SK-N-SH (cell line): ENCODE measurements around the gene PBX2. TPM values are rescaled to one million over a fixed set of nuclear protein-coding genes. Genes with fewer than 3 reads are reported as not detected.

Experiments
- CTCF ChIA-PET: fragments of 300-600, 350-600 bp; formaldehyde crosslinking; extraction: SDS; loops from one replicate; lab custom pipeline; 2021; lab: Yijun Ruan, JAX
- POLR2A ChIA-PET: fragments of 350-600 bp; sonication (Branson Sonifier 250); formaldehyde crosslinking; extraction: SDS; loops from one replicate; lab custom pipeline; 2020; ENCODE audit warnings: antibody characterized with exemption, inconsistent platforms; lab: Yijun Ruan, JAX
- DNase-seq: peaks from one replicate; pipeline ENCODE4 v3.0.0; 2012
- H2AFZ ChIP-seq: fragments of 200-600 bp; sonication (generic); 2 replicates; pipeline ENCODE4 v1.8.1; 2016; ENCODE audit warnings: antibody characterized with exemption, mild to moderate bottlenecking, low read depth
- H3F3A ChIP-seq: fragments of 200-600 bp; sonication (generic); replicated peaks from 2 replicates; pipeline ENCODE3; 2016; ENCODE audit warnings: antibody characterized with exemption, mild to moderate bottlenecking; ENCODE audit not compliant: insufficient read depth
- H3K27ac ChIP-seq, 2 experiments: fragments of 200-500 bp in 1 of 2; fragments of 200-600 bp in 1 of 2; sonication (Bioruptor generic) in 1 of 2; sonication (generic), shearing (Covaris generic) in 1 of 2; 2 replicates each; pipeline versions ENCODE4 v1.5.1 to v1.6.1; 2014 to 2016; ENCODE audit warnings: low read depth in 2 of 2, inconsistent platforms in 1 of 2, low read length in 1 of 2, mild to moderate bottlenecking in 1 of 2, mixed read lengths in 1 of 2
- H3K27me3 ChIP-seq: fragments of 200-600 bp; sonication (generic), shearing (Covaris generic); 2 replicates; pipeline ENCODE4 v1.6.1; 2016; ENCODE audit warnings: mixed run types; ENCODE audit not compliant: insufficient read depth
- H3K36me3 ChIP-seq, 2 experiments: fragments of 200-500 bp in 1 of 2; fragments of 200-600 bp in 1 of 2; sonication (Bioruptor generic) in 1 of 2; sonication (generic) in 1 of 2; replicated peaks in 1 of 2; 2 replicates each; pipeline versions ENCODE3 to v1.5.1; 2014 to 2016; ENCODE audit warnings: low read length in 1 of 2, mild to moderate bottlenecking in 1 of 2; ENCODE audit not compliant: insufficient read depth in 2 of 2, control insufficient read depth in 1 of 2
- H3K4me1 ChIP-seq, 2 experiments: fragments of 200-500 bp in 1 of 2; fragments of 200-600 bp in 1 of 2; sonication (Bioruptor generic) in 1 of 2; sonication (generic), shearing (Covaris generic) in 1 of 2; 2 replicates each; pipeline versions ENCODE4 v1.5.1 to v1.6.1; 2014 to 2016; ENCODE audit warnings: low read depth in 1 of 2, low read length in 1 of 2, mixed run types in 1 of 2; ENCODE audit not compliant: insufficient read depth in 2 of 2, control insufficient read depth in 1 of 2
- H3K4me2 ChIP-seq: fragments of 200-600 bp; sonication (generic), shearing (Covaris generic); 2 replicates; pipeline ENCODE4 v1.6.1; 2017; ENCODE audit warnings: mixed run types
- H3K4me3 ChIP-seq, 2 experiments: fragments of 200-500 bp in 1 of 2; fragments of 200-600 bp in 1 of 2; sonication (Bioruptor generic) in 1 of 2; sonication (generic), shearing (Covaris generic) in 1 of 2; 2 replicates each; pipeline versions ENCODE4 v1.5.1 to v1.8.1; 2014 to 2016; ENCODE audit warnings: low read depth in 2 of 2, inconsistent platforms in 1 of 2, low read length in 1 of 2, mild to moderate bottlenecking in 1 of 2, mixed read lengths in 1 of 2, moderate library complexity in 1 of 2
- H3K79me2 ChIP-seq: fragments of 200-600 bp; sonication (generic); 2 replicates; pipeline ENCODE4 v1.8.1; 2017; ENCODE audit warnings: mild to moderate bottlenecking; ENCODE audit not compliant: insufficient read depth
- H3K9ac ChIP-seq: fragments of 200-600 bp; sonication (generic); 2 replicates; pipeline ENCODE4 v1.6.1; 2017; ENCODE audit warnings: mixed run types
- H3K9me2 ChIP-seq: fragments of 200-600 bp; sonication (generic); 2 replicates; pipeline ENCODE4 v1.6.1; 2017; ENCODE audit warnings: mixed run types
- H3K9me3 ChIP-seq: fragments of 200-600 bp; sonication (generic); 2 replicates; pipeline ENCODE4 v1.6.1; 2017; ENCODE audit warnings: mixed run types, mild to moderate bottlenecking, moderate library complexity
- H4K20me1 ChIP-seq: fragments of 200-600 bp; sonication (generic); 2 replicates; pipeline ENCODE4 v1.6.1; 2017; ENCODE audit warnings: mild to moderate bottlenecking, mixed run types; ENCODE audit not compliant: insufficient read depth
- EP300 ChIP-seq, 2 experiments: IDR thresholded peaks; 2 replicates each; pipeline versions ENCODE4 v1.4.0 to v1.6.1; 2012; ENCODE audit warnings: borderline replicate concordance in 1 of 2, low read depth in 1 of 2, low read length in 1 of 2
- IRF3 ChIP-seq: fragments of 150-350 bp; IDR thresholded peaks from 2 replicates; pipeline ENCODE4 v1.6.1; 2016; ENCODE audit warnings: mild to moderate bottlenecking, low read depth, low read length
- MAX ChIP-seq: IDR thresholded peaks from 2 replicates; pipeline ENCODE4 v1.4.0; 2012; ENCODE audit warnings: low read depth
- NRF1 ChIP-seq: IDR thresholded peaks from 2 replicates; pipeline ENCODE4 v1.6.1; 2012; ENCODE audit warnings: low read depth, mild to moderate bottlenecking, low read length
- POLR2AphosphoS5 ChIP-seq: IDR thresholded peaks from 2 replicates; pipeline ENCODE4 v1.6.1; 2012; ENCODE audit warnings: low read depth, low read length
- RAD21 ChIP-seq: IDR thresholded peaks from 2 replicates; pipeline ENCODE4 v1.6.1; 2012; ENCODE audit warnings: mild to moderate bottlenecking, low read length
- RFX5 ChIP-seq: IDR thresholded peaks from 2 replicates; pipeline ENCODE4 v1.6.1; 2012; ENCODE audit warnings: mild to moderate bottlenecking, improper control_type of control experiment, low read length
- TAF1 ChIP-seq: IDR thresholded peaks from 2 replicates; pipeline ENCODE4 v1.6.1; 2012; ENCODE audit warnings: low read depth, mild to moderate bottlenecking, low read length, moderate library complexity, borderline replicate concordance
- USF1 ChIP-seq: IDR thresholded peaks from 2 replicates; pipeline ENCODE4 v1.4.0; 2012; ENCODE audit warnings: low read depth, borderline replicate concordance
- WGBS: methylation state at CpG from one replicate; pipeline ENCODE4 v1.1.6; 2017; ENCODE audit warnings: low lambda C conversion rate; 5-methylcytosine and 5-hydroxymethylcytosine counted together
- polyA plus RNA-seq, 3 experiments: library from polyadenylated mRNA; depleted of rRNA; stranded (reverse); fragments of >200 nt; gene quantifications; 2 replicates each; pipeline ENCODE4 v1.2.3, GENCODE V29; 2012
- TF ChIP-seq, protein P1 (sequence below): IDR thresholded peaks from 2 replicates; pipeline ENCODE4 v1.4.0; 2012; ENCODE audit warnings: low read depth, borderline replicate concordance
- TF ChIP-seq, protein P2 (sequence below): fragments of 200-600 bp; sonication (generic); IDR thresholded peaks from 2 replicates; pipeline ENCODE4 v1.6.1; 2017; ENCODE audit warnings: antibody characterized with exemption, mild to moderate bottlenecking, moderate library complexity
- TF ChIP-seq, protein P3 (sequence below): IDR thresholded peaks from 2 replicates; pipeline ENCODE4 v1.6.1; 2012; ENCODE audit warnings: mild to moderate bottlenecking, low read depth, low read length, moderate library complexity

Gene PBX2
- polyA plus RNA-seq, 1 of the 3 experiments (the other 2 are of a cell fraction): 74.5 TPM

DNA sequence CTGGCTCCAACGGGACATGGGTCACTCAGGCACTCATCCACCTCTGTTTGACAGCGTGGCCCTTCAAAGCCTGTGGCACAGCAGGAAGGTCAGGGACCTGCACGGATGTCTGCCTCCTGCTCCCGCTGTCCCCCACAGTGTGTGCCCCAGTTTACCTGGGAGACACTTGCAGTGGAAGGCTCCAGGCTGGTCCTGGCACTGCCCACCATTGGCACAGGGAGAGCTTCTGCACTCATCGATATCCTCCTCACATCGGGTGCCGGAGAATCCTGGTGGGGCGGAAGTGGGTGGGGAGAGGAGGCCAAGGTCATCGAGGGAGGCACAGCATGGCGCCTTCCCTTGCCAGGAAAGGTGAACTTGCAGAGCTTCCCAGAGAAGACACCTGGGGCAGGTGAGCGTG is 27.0 kb upstream of the PBX2 start:
- POLR2A ChIA-PET: no interaction called here
- Histone ChIP-seq H3K9me3 (no peaks in the 10 kb centered on the region), H2AFZ (no peak overlapping the region), H3K4me2 (no peak overlapping the region), H3K4me1 (no peaks in the 10 kb centered on the region), H4K20me1 (no peaks in the 10 kb centered on the region), H3F3A (no peaks in the 10 kb centered on the region), H3K27me3 (peaks cover 93% of the 10 kb centered on the region), H3K27ac (no peak overlapping the region), H3K9me2 (no peaks in the 10 kb centered on the region), H3K9ac (no peak overlapping the region), H3K36me3 (no peaks in the 10 kb centered on the region), H3K79me2 (no peaks in the 10 kb centered on the region), H3K4me3 (no peak overlapping the region)
- DNase-seq: no peak
- CTCF ChIA-PET: interaction anchor here (0.6 kb wide), 1 partner anchor 631 kb away, joined by 3 read pairs; the partner anchor contains the start of gene LST1
- 29% methylated on average over 11 of the region's 11 CpGs for WGBS
- TF ChIP-seq POLR2AphosphoS5: no peak
- no peak for TF ChIP-seq USF1
- no peak for TF ChIP-seq TAF1
- TF ChIP-seq, protein P1, sequence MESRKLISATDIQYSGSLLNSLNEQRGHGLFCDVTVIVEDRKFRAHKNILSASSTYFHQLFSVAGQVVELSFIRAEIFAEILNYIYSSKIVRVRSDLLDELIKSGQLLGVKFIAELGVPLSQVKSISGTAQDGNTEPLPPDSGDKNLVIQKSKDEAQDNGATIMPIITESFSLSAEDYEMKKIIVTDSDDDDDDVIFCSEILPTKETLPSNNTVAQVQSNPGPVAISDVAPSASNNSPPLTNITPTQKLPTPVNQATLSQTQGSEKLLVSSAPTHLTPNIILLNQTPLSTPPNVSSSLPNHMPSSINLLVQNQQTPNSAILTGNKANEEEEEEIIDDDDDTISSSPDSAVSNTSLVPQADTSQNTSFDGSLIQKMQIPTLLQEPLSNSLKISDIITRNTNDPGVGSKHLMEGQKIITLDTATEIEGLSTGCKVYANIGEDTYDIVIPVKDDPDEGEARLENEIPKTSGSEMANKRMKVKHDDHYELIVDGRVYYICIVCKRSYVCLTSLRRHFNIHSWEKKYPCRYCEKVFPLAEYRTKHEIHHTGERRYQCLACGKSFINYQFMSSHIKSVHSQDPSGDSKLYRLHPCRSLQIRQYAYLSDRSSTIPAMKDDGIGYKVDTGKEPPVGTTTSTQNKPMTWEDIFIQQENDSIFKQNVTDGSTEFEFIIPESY: no peak
- no peak for TF ChIP-seq NRF1
- TF ChIP-seq EP300 (IDR thresholded peaks at IDR 0.05; ENCODE audit: borderline replicate concordance in 1 of 2, low read depth in 1 of 2, low read length in 1 of 2): no peak
- TF ChIP-seq, protein P2, sequence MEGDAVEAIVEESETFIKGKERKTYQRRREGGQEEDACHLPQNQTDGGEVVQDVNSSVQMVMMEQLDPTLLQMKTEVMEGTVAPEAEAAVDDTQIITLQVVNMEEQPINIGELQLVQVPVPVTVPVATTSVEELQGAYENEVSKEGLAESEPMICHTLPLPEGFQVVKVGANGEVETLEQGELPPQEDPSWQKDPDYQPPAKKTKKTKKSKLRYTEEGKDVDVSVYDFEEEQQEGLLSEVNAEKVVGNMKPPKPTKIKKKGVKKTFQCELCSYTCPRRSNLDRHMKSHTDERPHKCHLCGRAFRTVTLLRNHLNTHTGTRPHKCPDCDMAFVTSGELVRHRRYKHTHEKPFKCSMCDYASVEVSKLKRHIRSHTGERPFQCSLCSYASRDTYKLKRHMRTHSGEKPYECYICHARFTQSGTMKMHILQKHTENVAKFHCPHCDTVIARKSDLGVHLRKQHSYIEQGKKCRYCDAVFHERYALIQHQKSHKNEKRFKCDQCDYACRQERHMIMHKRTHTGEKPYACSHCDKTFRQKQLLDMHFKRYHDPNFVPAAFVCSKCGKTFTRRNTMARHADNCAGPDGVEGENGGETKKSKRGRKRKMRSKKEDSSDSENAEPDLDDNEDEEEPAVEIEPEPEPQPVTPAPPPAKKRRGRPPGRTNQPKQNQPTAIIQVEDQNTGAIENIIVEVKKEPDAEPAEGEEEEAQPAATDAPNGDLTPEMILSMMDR: no peak
- no peak for TF ChIP-seq RAD21
- TF ChIP-seq MAX: no peak
- no peak for TF ChIP-seq IRF3
- no peak for TF ChIP-seq RFX5
- TF ChIP-seq, protein P3, sequence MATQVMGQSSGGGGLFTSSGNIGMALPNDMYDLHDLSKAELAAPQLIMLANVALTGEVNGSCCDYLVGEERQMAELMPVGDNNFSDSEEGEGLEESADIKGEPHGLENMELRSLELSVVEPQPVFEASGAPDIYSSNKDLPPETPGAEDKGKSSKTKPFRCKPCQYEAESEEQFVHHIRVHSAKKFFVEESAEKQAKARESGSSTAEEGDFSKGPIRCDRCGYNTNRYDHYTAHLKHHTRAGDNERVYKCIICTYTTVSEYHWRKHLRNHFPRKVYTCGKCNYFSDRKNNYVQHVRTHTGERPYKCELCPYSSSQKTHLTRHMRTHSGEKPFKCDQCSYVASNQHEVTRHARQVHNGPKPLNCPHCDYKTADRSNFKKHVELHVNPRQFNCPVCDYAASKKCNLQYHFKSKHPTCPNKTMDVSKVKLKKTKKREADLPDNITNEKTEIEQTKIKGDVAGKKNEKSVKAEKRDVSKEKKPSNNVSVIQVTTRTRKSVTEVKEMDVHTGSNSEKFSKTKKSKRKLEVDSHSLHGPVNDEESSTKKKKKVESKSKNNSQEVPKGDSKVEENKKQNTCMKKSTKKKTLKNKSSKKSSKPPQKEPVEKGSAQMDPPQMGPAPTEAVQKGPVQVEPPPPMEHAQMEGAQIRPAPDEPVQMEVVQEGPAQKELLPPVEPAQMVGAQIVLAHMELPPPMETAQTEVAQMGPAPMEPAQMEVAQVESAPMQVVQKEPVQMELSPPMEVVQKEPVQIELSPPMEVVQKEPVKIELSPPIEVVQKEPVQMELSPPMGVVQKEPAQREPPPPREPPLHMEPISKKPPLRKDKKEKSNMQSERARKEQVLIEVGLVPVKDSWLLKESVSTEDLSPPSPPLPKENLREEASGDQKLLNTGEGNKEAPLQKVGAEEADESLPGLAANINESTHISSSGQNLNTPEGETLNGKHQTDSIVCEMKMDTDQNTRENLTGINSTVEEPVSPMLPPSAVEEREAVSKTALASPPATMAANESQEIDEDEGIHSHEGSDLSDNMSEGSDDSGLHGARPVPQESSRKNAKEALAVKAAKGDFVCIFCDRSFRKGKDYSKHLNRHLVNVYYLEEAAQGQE: no peak
